GM18909 (cell line): Measurements from ENCODE around the gene RECQL5.
"Not testable (repeated sequence)": the region's sequence is repeated elsewhere in the genome, so short reads cannot be mapped to it uniquely, and the experiment has no call there.

Source experiments
- ATAC-seq: cut with Tn5 transposase; IDR thresholded peaks from one replicate; pipeline ENCODE4 v1.9.1; 2021; ENCODE audit warnings: mild to moderate bottlenecking; ENCODE audit not compliant: unreplicated experiment, poor library complexity

The RECQL5 gene

GRCh38 chr17:75652341-75652740 lies 14.6 kb downstream of the RECQL5 start:
- no peak for ATAC-seq

- no peak for ATAC-seq
Measured at GRCh38 chr17:75650874-75651273, 16.1 kb downstream of the RECQL5 start.

GRCh38 chr17:75649687-75650086 lies 17.3 kb downstream of the RECQL5 start:
- no peak for ATAC-seq

- ATAC-seq = no peak
Measured at GRCh38 chr17:75647921-75648320, 19.0 kb downstream of the RECQL5 start.

GRCh38 chr17:75647061-75647460 lies 19.9 kb downstream of the RECQL5 start:
- no peak for ATAC-seq

- ATAC-seq = no peak
Measured at GRCh38 chr17:75646638-75646992, 20.3 kb downstream of the RECQL5 start.

GRCh38 chr17:75645889-75646637 lies 20.9 kb downstream of the RECQL5 start:
- peak; percentile 75 for ATAC-seq

GRCh38 chr17:75645501-75645888 lies 21.5 kb downstream of the RECQL5 start:
- ATAC-seq = no peak

- no peak for ATAC-seq
Measured at GRCh38 chr17:75643643-75644017, 23.3 kb downstream of the RECQL5 start.

- ATAC-seq = no peak
Measured at GRCh38 chr17:75642784-75643642, 23.9 kb downstream of the RECQL5 start.

GRCh38 chr17:75642182-75642783 lies 24.7 kb downstream of the RECQL5 start:
- ATAC-seq = no peak

GRCh38 chr17:75641343-75641742 lies 25.6 kb downstream of the RECQL5 start:
- ATAC-seq = no peak

GRCh38 chr17:75640556-75641119 lies 26.3 kb downstream of the RECQL5 start:
- no peak for ATAC-seq

- ATAC-seq = no peak
Measured at GRCh38 chr17:75639771-75640555, 27.0 kb downstream of the RECQL5 start.

- ATAC-seq = no peak
Measured at GRCh38 chr17:75639327-75639726, 27.6 kb downstream of the RECQL5 start.

GRCh38 chr17:75638893-75639292 lies 28.1 kb downstream of the RECQL5 start:
- ATAC-seq = no peak

GRCh38 chr17:75638039-75638438 lies 28.9 kb downstream of the RECQL5 start:
- not testable (repeated sequence) for ATAC-seq

- no peak for ATAC-seq
Measured at GRCh38 chr17:75637551-75637950, 29.4 kb downstream of the RECQL5 start.

- no peak for ATAC-seq
Measured at GRCh38 chr17:75637143-75637538, 29.8 kb downstream of the RECQL5 start.
